HG03159 (cell line): ENCODE measurements around the gene TYSND1.
"Not testable (repeated sequence)": the region's sequence is repeated elsewhere in the genome, so short reads cannot be mapped to it uniquely, and the experiment has no call there.

Experiments used
- ATAC-seq: cut with Tn5 transposase; IDR thresholded peaks from one replicate; pipeline ENCODE4 v1.9.1; 2021; ENCODE audit warnings: mild to moderate bottlenecking, moderate library complexity; ENCODE audit not compliant: unreplicated experiment

The TYSND1 gene

GRCh38 chr10:70112071-70112470 lies 34.4 kb downstream of the TYSND1 start:
- no peak for ATAC-seq

GRCh38 chr10:70111496-70111895 lies 35.0 kb downstream of the TYSND1 start:
- no peak for ATAC-seq

GRCh38 chr10:70109064-70109729 lies 37.3 kb downstream of the TYSND1 start:
- no peak for ATAC-seq

- ATAC-seq = no peak
Measured at GRCh38 chr10:70106958-70107791, 39.3 kb downstream of the TYSND1 start.

- no peak for ATAC-seq
Measured at GRCh38 chr10:70101668-70102067, 44.8 kb downstream of the TYSND1 start.

- ATAC-seq = not testable (repeated sequence)
Measured at GRCh38 chr10:70101068-70101562, 45.4 kb downstream of the TYSND1 start.

- ATAC-seq = no peak
Measured at GRCh38 chr10:70098271-70098670, 48.2 kb downstream of the TYSND1 start.

GRCh38 chr10:70097459-70097858 lies 49.0 kb downstream of the TYSND1 start:
- no peak for ATAC-seq

GRCh38 chr10:70096705-70097420 lies 49.6 kb downstream of the TYSND1 start:
- no peak for ATAC-seq

- no peak for ATAC-seq
Measured at GRCh38 chr10:70096016-70096704, 50.3 kb downstream of the TYSND1 start.

- no peak for ATAC-seq
Measured at GRCh38 chr10:70094250-70094649, 52.2 kb downstream of the TYSND1 start.

GRCh38 chr10:70093335-70093944 lies 53.1 kb downstream of the TYSND1 start:
- no peak for ATAC-seq

GRCh38 chr10:70092389-70092718 lies 54.1 kb downstream of the TYSND1 start:
- ATAC-seq = no peak

GRCh38 chr10:70090951-70091350 lies 55.5 kb downstream of the TYSND1 start:
- ATAC-seq = no peak

GRCh38 chr10:70090013-70090412 lies 56.5 kb downstream of the TYSND1 start:
- no peak for ATAC-seq

- no peak for ATAC-seq
Measured at GRCh38 chr10:70088308-70088698, 58.2 kb downstream of the TYSND1 start.
